ENCODE results near the gene FADS2.
"Not testable (repeated sequence)": the region's sequence is repeated elsewhere in the genome, so short reads cannot be mapped to it uniquely, and the experiment has no call there.

Gene FADS2

DNA sequence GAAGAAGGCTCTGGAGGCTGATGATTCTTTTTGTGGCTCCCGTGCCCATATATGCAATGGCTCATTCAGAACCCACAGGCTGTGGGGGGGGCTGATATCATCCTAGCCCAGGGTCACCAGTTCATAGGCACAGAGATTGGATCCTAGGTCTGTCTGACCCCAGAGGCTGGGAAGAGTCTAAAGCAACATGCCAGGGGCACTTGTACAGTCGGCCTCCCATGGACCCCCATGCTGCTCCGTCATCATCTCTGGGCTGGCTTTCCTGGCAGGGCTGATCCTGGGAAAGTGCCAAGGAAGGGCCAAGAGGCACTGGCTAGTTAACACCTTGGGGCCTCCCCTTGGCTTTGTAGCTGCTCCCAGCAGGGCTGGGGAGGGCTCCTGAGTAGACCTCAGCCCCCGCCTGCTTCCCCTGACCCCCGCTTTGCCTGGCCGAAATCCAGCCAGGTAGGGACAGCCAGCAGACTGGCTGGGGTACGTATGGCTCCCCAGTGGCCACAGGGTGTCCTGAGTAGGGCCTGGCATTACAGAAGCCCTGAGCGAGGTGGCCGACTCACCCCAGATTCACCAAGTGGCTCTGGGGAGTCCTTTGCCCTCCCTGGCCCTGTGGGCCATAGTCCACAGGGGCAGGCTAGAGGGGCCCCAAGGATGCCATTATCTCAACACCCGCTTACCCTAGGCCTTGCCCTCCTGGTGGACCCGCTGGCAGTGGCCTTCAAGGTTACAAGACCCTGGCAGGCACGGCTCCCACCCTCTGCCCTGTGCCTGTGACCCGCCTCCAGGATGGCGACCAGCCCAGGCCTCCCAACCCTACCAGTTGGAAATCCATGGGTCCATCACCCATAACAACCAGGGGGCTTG is 40.7 kb downstream of the FADS2 start:
- DNase-seq (ENCODE audit: low read depth in 2 of 2): no peak

DNA sequence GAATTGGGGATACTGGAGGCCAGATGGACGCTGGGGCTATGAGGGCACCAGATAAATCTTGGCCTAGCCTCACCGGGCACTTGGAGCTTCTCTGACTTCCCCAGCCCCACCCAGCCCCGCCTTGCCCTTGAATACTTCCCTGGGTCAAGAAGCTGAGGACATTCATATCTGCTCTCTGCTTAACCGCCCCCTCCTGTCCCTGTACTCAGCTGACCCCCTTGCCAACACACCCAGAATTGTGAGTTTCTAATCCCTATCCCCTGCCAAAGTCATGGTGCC is 41.3 kb downstream of the FADS2 start:
- no peak for DNase-seq (ENCODE audit: low read depth in 2 of 2)

DNA sequence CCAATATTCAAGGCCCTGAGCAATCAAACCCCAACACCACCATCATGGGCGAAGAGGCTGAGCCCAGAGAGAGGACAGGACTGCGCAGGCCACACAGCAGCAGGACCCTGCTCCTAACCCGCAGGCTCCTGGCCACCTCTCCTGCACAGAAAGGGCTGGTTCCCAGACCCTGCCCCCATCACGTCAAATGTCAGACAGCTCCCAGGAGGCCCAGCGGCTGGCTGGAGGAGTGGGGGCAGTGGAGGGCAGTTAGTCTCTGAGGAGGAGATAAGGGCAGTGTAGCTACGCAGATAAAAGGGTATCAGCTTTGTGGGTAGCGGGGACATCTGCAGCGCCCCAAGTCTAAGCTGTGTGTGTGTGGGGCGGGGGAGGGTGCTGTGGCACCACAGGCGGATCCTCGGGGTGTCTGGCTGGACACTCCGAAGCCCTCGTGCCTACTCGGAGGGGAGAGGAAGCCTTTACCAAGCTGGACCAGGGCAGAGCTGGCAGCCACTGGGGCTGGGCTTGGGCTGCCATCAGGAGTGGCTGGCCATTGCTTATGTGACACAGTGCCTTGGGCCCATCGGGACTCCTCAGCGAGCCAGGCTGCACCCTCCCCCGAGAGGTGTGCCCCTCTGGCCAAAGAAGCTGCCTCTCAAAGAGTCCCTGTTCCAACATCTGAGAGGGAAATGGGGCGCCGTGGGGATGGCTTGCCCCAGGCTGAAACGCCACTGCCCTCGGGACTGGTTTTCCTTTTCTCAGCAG is 41.8 kb downstream of the FADS2 start:
- DNase-seq (ENCODE audit: low read depth in 2 of 2): no peak

DNA sequence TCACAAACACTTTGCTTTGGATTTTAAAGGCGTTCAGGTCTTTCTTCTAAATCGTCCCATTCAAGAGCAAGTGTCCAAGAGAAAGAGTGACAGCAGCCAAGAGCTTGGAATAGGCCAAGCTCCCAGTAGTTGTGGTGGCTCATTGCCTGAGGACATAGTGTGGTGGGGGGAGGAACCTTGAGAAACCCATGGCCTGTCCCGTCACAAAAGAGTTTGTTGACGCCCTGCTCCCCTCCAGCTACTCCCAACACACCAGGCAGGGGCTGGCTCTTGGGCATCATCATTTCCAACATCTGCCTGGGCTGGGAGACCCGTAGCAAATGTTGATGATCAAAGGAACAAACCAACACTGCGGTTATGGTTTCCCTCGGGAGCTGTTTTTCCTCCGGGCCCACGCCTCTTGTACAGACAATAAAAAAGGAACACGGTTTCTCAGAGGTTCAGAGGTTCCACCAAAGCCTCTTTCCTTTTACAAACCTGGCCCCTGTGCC is 42.5 kb downstream of the FADS2 start:
- DNase-seq (ENCODE audit: low read depth in 2 of 2): no peak

DNA sequence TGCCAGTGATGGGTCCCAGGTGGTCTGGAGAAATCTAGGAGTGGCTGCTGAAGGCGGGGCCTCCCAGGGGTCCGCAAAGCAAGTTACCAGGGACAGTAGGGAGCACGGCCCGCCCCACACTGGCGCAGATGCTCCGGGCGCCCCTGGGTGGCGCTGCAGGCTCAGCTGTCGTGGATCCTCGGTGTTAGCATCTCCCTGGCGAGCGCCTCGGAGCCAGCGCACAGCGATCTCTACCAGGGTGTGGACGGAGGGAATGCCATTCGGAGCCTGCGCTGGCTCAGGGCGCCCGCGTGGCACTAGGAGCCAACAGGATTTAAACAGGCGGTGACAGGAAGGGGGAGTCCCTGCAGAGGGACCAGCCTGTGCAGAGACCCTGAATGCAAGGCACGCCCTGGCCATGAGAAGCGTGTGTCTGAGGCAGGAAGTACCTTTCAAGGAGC is 43.1 kb downstream of the FADS2 start:
- peak; percentile 5 to 17 for DNase-seq (ENCODE audit: low read depth in 2 of 2)

DNA sequence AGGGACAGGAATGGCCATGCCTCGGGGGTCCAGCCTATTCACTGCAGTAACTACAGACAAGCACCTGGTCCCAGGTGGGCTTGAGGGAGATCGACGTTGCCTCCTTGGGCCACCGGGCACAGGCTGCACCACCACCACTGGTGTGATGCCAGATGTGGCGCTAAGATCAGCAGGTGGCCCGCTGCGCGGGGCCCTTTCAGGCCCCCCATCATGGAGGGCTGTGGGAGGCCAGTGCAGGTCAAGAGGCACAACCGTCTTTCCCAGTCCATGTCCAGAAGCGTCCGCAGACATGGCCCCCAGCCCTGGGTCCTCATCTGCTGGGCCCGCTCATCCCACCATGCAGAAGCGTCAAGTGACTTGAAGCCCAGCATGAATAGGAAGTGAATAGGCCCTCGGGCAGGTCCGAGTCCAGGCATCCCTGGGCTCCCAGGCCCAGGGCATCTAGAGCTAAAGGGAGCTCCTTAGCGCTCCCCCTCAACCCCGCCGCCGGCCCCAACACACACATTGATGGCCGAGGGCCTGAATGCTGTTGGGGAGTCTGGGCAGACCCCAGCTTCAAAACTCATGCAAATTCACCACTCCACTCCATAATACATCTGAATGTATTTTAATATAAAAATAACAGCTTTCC is 45.0 kb downstream of the FADS2 start:
- no peak for DNase-seq (ENCODE audit: low read depth in 2 of 2)

DNA sequence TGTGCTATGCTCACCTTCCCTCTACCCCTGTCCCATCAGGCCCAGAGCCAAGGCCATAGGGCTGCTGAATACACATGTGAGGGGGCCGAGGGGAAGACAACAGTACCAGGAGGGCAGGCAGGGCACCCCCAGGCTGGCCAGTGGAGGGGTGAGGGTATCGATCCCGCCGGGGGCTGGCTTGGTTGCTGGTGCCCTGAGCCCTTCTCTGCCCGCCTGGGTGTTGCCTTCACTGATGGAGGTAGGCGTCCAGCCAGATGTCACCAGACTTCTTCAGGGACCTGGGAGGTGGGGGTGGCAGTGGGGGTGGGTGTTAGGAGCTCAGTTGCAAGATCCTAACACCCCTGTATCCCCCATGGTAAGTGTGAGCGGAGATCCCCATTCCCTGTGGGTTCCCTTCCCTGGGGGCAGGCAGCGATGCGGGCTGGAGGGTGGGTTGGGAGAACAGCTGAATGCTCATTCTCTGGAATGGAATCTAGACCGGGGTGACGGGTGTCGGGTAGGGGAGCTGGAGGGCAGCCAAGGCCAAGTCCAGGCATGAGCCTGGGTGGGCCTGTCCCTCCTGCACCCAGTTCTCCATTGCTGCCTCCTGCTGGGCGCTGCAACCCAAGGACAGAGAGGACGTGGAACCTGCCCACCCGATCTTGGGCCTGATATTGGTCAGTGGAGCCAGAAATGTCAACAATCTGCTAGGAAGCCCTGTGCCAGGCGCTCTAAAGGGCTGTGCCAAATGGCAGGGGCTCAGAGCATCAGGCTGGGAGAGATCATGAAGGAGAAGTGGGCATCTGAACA is 45.7 kb downstream of the FADS2 start:
- no peak for DNase-seq (ENCODE audit: low read depth in 2 of 2)

DNA sequence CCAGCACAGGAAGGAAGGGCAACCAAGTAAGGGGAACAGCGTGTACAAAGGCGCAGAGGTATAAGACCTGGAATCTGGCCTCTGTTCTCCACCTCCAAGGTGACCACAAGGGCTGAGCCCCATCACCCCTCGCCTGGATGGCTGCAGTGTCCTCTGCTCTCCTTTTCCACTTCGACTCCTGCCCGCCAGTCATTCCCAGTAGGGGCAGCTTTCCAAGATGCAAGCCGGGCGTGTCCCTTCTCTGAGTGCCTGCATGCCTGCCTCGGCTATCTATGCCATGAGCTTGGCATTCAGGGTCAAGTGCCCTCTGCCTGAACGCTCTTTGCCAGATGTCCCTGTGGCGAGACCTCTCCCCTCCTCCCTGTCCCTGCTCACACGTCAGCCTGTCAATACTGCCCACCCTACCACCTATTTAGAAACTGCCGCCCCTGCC is 46.3 kb downstream of the FADS2 start:
- DNase-seq (ENCODE audit: low read depth in 2 of 2): no peak

DNA sequence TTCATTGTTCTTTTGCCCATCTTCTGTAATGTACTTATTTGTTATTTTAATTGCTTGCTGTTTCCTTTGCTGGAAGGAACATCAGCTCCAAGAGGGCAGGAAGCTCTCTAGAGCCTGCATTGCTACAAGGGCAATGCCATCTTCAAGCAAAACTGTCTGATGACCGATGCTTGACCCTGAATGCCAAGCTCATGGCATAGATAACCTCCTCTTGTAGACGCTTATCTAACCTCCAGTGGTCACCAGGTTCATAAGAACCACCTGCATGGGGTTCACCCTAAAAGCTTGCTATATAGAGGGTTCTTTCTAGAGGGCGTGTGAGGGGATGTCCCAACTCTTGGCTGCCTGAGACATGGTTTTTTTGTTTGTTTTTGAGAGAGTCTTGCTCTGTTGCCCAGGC is 46.8 kb downstream of the FADS2 start:
- no peak for DNase-seq (ENCODE audit: low read depth in 2 of 2)

DNA sequence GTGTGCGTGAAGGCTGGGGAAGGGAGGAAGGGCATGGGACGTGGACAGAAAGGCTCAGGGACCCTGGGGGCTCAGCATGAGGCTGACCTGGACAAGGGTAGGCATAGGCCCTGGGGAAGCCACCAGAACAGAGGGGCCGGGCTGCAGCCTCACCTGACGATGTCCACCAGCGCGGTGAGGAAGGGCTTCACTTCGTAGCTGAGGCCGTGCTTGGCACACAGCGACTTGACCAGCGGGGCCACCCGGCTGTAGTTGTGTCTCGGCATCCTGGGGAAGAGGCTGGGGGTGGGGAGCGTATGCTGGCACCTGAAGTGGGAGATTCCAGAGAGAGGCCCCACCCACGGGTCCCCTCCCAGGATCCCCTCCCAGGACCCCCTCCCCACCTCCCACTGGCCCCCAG is 47.6 kb downstream of the FADS2 start:
- no peak for DNase-seq (ENCODE audit: low read depth in 2 of 2)

DNA sequence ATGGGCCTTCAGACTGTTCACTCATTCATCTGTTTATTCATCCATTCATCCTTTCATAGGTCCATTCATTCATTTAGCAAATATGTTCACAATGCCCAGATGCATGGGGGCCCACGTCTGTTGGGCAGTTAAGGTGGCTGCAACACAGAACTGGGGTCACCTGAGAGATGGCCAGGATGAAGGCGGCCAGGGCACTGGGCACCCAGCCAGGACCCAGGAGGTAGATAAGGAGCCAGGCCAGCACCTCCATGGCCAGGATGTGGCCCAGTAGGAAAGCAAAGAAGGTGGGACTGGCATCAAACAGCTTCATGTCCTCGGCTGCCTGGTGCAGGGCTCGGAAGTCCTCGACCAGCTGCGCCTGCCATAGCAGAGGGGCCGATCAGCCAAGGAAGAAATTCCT is 51.1 kb downstream of the FADS2 start:
- DNase-seq (ENCODE audit: low read depth in 2 of 2): no peak

DNA sequence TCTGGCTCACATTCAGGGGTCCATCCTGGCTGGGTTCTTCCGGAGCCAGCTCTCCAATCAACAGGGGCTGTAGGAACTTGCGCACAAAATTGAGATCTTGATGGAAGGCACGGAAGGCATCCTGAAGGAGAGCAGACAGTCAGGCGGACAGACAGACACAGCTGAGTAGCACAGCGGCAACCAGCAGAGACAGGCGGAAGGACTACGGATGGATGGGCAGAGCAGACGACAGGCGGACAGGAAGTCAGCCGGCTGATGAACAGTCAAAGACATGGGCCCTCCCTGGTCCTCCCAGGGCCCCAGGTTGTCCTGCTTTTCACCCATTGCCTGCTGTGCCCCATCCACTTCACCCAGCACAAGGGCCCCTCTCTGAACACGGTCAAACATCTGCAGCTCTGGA is 51.9 kb downstream of the FADS2 start:
- DNase-seq (ENCODE audit: low read depth in 2 of 2): no peak

DNA sequence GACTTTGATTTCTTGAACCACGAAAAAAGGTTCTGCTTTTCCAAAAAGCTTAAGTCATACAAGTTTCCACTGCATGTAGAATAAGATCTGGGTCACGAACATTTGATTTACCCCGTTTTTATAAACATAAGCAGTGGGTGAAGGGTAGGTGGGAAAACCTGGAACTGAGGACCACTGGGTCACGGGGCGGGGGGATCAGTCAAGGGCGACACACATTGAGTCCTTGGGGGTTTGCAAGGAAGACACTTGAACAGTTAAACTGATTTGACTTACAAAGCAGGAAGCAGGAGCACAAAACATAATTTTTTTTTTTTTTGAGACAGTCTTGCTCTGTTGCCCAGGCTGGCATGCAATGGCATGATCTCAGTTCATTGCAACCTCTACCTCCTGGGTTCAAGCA is 52.4 kb downstream of the FADS2 start:
- DNase-seq (ENCODE audit: low read depth in 2 of 2): no peak

DNA sequence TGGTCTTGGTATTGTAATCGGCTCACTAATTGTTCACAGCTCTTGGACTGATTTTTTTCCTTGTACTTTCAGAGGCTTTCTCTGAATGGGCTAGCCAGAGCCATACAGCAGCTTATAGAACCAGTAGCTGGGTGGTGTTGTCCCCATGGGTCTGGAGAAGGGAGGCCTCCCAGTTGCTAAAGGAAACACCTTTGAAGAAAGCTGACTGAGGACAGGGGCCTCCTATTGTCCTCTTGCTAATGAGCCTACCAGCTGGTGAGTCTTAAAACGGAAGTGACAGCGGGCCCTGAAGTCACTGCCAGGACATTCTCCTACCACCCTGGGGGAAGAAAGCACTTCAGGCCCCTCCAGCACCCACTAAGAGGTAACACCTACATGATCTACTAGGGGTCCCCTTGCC is 53.3 kb downstream of the FADS2 start:
- no peak for DNase-seq (ENCODE audit: low read depth in 2 of 2)

DNA sequence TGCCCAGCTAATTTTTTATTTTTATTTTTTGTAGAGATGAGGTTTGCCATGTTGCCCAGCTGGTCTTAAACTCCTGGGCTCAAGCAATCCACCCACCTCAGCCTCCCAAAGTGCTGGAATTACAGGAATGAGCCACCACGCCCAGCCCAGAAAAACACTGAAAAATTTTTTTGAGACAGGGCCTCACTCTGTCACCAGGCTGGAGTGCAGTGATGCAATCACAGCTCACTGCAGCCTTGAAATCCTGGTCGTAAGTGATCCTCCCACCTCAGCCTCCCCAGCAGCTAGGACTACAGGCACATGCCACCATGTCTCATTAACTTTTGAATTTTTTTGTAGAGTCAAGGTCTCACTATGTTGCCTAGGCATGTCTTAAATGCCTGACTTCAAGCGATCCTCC is 54.2 kb downstream of the FADS2 start:
- DNase-seq (ENCODE audit: low read depth in 2 of 2): not testable (repeated sequence)

DNA sequence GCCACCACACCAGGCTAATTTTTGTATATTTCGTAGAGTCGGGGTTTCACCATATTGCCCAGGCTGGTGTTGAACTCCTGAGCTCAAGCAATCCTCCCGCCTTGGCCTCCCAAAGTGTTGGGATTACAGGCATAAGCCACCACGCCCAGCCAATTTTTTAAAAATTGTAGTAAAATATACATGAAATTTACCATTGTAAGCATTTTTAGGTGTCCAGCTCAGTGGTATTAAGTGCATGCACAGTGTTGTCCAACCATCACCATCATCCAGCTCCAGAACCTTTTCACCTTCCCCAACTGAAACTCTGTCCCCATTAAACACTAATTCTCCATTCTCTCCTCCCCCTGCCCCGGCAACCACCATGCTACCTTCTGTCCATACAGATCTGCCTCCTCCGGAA is 54.8 kb downstream of the FADS2 start:
- no peak for DNase-seq (ENCODE audit: low read depth in 2 of 2)

DNA sequence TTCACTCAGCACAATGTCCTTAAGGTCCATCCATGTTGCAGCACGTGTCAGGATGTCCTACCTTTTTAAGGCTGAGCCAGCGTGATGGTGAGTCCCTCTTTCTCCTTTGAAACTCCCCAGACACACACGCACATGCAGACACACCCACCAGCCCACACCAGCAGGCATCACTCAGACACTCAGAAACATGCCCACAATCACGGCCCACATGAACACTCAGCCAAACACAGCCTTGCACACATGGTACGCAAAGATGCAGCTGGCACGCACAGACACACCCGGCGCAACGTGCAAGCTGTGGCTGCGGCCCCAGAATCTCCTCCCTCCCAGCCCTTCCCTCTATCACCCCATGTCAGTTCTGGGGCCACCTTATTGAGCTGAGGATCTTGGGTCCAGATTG is 55.2 kb downstream of the FADS2 start:
- no peak for DNase-seq (ENCODE audit: low read depth in 2 of 2)

DNA sequence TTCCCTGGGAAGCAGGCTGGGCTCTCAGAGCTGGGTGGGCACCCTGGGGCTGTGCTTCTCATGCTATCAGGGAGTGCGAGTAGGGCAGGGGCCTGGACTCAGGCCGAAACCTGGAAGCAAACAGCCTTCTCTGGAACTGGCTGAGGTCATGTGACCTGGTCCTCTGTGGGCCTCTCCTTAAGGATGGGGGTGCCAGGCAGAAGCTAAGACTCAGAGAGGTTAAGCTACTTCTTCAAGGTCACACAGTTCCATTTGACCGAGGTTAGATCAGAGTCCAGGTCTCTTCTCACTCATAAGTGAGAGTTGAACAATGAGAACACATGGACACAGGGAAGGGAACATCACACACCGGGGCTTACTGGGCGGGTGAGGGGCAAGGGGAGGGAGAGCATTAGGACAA is 55.8 kb downstream of the FADS2 start:
- no peak for DNase-seq (ENCODE audit: low read depth in 2 of 2)

DNA sequence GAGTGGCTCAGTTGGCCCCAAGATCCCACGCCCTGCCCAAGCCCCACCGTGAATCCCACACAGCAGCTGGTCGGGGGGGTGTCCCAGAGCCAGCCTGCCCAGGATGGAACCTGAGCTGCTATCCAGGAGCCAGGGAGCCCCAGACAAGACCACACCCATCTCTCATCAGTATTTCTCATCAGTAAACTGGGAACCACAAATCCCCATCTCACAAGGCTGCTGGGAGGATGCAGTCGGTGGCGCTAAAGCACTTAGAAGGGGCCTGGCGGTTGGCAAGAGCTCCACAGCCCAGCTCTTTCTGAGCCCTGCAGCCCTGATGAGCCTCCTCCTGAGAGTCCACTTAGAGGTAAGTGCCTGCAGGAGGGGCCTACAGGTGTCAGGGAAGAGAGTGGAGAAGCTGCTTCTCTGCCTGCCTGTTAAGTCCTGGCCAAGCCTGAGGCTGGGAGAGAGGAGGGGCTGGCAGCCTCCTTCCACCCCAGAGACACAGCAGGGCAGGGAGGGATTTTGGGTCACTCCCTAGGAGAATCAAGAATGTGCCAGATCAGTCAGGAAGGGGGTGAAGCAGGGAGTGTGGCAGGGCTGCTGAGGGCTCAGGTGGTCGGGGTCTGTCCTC is 57.2 kb downstream of the FADS2 start:
- DNase-seq (ENCODE audit: low read depth in 2 of 2): no peak

DNA sequence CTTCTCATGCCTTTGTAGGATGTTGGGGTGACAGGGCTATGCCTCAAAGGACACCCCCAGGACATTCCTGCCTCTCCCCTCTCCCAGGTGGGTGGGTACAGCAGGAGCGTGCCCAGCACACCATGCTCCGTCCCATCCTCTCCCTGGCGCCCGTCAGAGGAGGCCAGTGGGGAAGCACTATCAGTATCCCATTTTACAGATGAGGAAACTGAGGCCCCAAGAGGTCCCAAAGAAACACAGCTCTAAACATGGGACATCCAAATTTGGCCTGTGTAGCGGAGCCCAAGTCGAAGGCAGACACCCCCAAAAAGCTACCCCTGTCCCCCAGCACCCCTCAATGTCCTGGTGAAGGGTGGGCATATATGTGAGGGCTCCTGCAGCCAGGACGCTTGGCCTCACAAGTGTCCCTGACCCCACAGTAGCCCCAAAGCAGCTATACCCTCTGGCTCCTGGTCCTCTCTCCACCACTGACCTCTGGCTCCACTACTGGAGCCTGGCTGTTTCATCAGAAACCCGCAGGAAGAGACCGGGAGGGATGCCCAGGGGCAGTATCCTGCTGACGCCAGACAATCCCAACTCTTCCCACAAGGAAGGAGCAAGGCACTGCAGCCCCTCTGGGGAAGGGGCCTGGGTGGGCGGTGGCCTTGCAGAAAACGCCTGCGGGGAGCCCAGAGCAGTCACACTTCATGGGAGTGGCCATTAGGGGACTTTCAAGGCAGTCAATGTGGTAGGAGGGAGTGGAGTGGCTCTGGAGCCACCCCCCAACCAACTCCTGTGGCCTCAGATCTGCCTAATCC is 57.9 kb downstream of the FADS2 start:
- no peak for DNase-seq (ENCODE audit: low read depth in 2 of 2)

DNA sequence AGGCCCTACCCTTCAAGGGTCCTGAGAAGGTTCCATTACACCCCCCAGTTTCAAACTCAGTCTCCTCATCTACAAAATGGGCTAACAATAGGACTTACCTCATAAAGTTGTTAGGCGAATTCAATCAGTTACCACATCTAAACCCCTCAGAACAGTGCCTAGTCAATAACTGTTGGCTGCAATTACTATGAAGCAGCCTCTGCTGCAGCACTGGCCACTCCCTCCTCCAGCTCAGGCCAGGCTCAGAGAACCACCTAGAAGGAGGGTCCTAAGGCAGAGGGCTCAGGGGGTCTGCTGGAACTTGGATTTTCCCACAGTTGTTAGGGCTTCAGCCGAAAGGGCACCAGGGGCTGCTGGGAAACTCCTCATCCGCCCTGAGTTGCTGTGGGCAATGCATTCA is 58.5 kb downstream of the FADS2 start:
- DNase-seq (ENCODE audit: low read depth in 2 of 2): no peak

Data from stimulated activated CD8-positive, alpha-beta memory T cell treated with anti-CD3 and anti-CD28 coated beads, Interleukin-15, amount 100 ng/mL, for 4 hours (primary cell).